Measurements from ENCODE around the gene ETV5. TPM values are rescaled to one million over a fixed set of nuclear protein-coding genes. Genes with fewer than 3 reads are reported as not detected.

Gene ETV5
- polyA plus RNA-seq, 3 donors: 0.07 to 1.2 (median 0.88) TPM

DNA sequence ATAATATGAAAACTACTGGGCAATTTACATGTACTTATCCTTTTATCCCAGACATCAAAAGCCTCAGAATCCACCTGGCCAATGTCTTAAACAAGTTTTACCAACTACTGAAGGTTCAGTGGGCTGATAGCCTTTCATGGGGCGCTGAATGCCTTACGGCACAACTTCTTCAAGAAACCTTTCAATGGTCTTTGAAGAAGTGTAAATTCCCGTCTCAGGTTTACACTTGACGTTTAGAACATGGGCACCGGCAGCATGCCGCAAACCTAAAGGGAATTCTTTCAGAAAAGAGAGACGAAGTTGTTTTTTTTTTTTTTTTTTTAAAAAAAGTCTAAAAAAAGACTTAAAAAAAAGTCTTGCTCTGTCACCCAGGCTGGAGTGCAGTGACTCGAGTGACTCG, 39.7 kb downstream of the ETV5 start:
- no peaks in the 10 kb centered on the region for H3K36me3 Mint-ChIP-seq
- no peak overlapping the region for H3K27ac ChIP-seq (ENCODE audit: low read depth in 1 of 2, low read length in 2 of 2)
- DNase-seq: no peak
- peaks cover 2 to 8% (median 2%) of the 10 kb centered on the region in 3 donors for H3K27me3 Mint-ChIP-seq (ENCODE audit: low read depth in 3 of 3)
- H3K4me1 Mint-ChIP-seq: peaks cover 6% of the 10 kb centered on the region
- intact Hi-C loops (cut with micrococcal nuclease): no loop called here
- H4K20me1 ChIP-seq (ENCODE audit: insufficient read depth, low read length): no peaks in the 10 kb centered on the region
- no peaks in the 10 kb centered on the region for H3K9me3 ChIP-seq (replicated peaks in 1 of 2; ENCODE audit: control insufficient read depth in 1 of 2, insufficient read depth in 1 of 2, low read length in 2 of 2)
- H3K4me3 Mint-ChIP-seq: no peak overlapping the region
- H3K36me3 ChIP-seq (replicated peaks in 1 of 2; ENCODE audit: control insufficient read depth in 1 of 2, insufficient read depth in 2 of 2, low read length in 2 of 2): no peaks in the 10 kb centered on the region
- no peak overlapping the region for H3K9ac ChIP-seq (ENCODE audit: insufficient read depth, low read length, poor library complexity, severe bottlenecking)
- no peak overlapping the region for H2AFZ ChIP-seq (ENCODE audit: insufficient read depth, low read depth, low read length, poor library complexity, severe bottlenecking)
- no peak overlapping the region for H3K27ac Mint-ChIP-seq
- H3K4me3 ChIP-seq (replicated peaks in 1 of 3; ENCODE audit: low read depth in 2 of 3, low read length in 3 of 3): no peak overlapping the region
- no peak overlapping the region for H3K4me2 ChIP-seq (replicated peaks; ENCODE audit: extremely low read depth, low read length, poor library complexity, severe bottlenecking)
- peaks cover 0 to 2% (median 0%) of the 10 kb centered on the region in 7 donors for H3K9me3 Mint-ChIP-seq
- no peaks in the 10 kb centered on the region for H3K4me1 ChIP-seq (ENCODE audit: control insufficient read depth in 1 of 2, insufficient read depth in 2 of 2, low read length in 2 of 2)
- TF ChIP-seq, protein P1, sequence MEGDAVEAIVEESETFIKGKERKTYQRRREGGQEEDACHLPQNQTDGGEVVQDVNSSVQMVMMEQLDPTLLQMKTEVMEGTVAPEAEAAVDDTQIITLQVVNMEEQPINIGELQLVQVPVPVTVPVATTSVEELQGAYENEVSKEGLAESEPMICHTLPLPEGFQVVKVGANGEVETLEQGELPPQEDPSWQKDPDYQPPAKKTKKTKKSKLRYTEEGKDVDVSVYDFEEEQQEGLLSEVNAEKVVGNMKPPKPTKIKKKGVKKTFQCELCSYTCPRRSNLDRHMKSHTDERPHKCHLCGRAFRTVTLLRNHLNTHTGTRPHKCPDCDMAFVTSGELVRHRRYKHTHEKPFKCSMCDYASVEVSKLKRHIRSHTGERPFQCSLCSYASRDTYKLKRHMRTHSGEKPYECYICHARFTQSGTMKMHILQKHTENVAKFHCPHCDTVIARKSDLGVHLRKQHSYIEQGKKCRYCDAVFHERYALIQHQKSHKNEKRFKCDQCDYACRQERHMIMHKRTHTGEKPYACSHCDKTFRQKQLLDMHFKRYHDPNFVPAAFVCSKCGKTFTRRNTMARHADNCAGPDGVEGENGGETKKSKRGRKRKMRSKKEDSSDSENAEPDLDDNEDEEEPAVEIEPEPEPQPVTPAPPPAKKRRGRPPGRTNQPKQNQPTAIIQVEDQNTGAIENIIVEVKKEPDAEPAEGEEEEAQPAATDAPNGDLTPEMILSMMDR (IDR thresholded peaks at IDR 0.05): no peak
- H3K27me3 ChIP-seq (ENCODE audit: control insufficient read depth in 2 of 2, insufficient read depth in 2 of 2, low read length in 2 of 2): no peaks in the 10 kb centered on the region
- no peaks in the 10 kb centered on the region for H3K79me2 ChIP-seq (ENCODE audit: insufficient read depth, low read length)
- WGBS (ENCODE audit: insufficient coverage): 100% methylated on average over 2 of the region's 9 CpGs

DNA sequence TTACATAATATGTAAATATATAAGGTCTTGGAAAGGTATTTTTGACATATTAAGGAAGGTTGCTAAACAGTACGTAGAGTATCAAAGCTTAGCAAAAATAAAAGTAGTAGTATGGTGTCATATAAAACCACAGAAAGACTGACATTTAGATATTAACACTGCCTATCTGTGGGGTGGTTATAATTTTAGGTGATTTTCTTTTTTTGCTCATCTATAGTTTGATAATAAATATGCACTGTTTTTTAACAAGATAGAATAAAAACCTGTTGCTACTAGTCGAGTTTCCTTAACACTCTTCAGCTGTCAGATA, 40.7 kb downstream of the ETV5 start:
- no peak overlapping the region for H3K4me3 Mint-ChIP-seq
- intact Hi-C loops (cut with micrococcal nuclease): no loop called here
- Histone ChIP-seq H3K79me2 (ENCODE audit: insufficient read depth, low read length) (no peaks in the 10 kb centered on the region), H3K9me3 (replicated peaks in 1 of 2; ENCODE audit: control insufficient read depth in 1 of 2, insufficient read depth in 1 of 2, low read length in 2 of 2) (no peaks in the 10 kb centered on the region), H4K20me1 (ENCODE audit: insufficient read depth, low read length) (no peaks in the 10 kb centered on the region), H3K36me3 (replicated peaks in 1 of 2; ENCODE audit: control insufficient read depth in 1 of 2, insufficient read depth in 2 of 2, low read length in 2 of 2) (no peaks in the 10 kb centered on the region), H2AFZ (ENCODE audit: insufficient read depth, low read depth, low read length, poor library complexity, severe bottlenecking) (no peak overlapping the region), H3K27me3 (ENCODE audit: control insufficient read depth in 2 of 2, insufficient read depth in 2 of 2, low read length in 2 of 2) (no peaks in the 10 kb centered on the region), H3K27ac (ENCODE audit: low read depth in 1 of 2, low read length in 2 of 2) (no peak overlapping the region), H3K4me3 (replicated peaks in 1 of 3; ENCODE audit: low read depth in 2 of 3, low read length in 3 of 3) (no peak overlapping the region), H3K9ac (ENCODE audit: insufficient read depth, low read length, poor library complexity, severe bottlenecking) (no peak overlapping the region), H3K4me1 (ENCODE audit: control insufficient read depth in 1 of 2, insufficient read depth in 2 of 2, low read length in 2 of 2) (no peaks in the 10 kb centered on the region), H3K4me2 (replicated peaks; ENCODE audit: extremely low read depth, low read length, poor library complexity, severe bottlenecking) (no peak overlapping the region)
- no peak for DNase-seq
- TF ChIP-seq, protein P1 (IDR thresholded peaks at IDR 0.05): no peak
- peaks cover 0 to 8% (median 2%) of the 10 kb centered on the region in 3 donors for H3K27me3 Mint-ChIP-seq (ENCODE audit: low read depth in 3 of 3)
- no CpG with 5 or more reads among the region's 2 CpGs for WGBS (ENCODE audit: insufficient coverage)
- no peaks in the 10 kb centered on the region for H3K36me3 Mint-ChIP-seq
- H3K9me3 Mint-ChIP-seq: peaks cover 0 to 2% (median 0%) of the 10 kb centered on the region in 7 donors
- peaks cover 9% of the 10 kb centered on the region for H3K4me1 Mint-ChIP-seq
- no peak overlapping the region for H3K27ac Mint-ChIP-seq

Measured in CD14-positive monocyte (primary cell).